WTC11 (cell line): ENCODE data around the gene BABAM2. TPM values are rescaled to one million over a fixed set of nuclear protein-coding genes. Genes with fewer than 3 reads are reported as not detected.
A peak's percentile ranks its signal among the peaks of the same experiment; 100 is the strongest.

Source experiments
- ATAC-seq: fragments of 200-7000 bp; cut with Tn5 transposase; 2 replicates; pipeline ENCODE4 v1.10.0; 2021; ENCODE audit warnings: mild to moderate bottlenecking, moderate library complexity
- CTCF ChIA-PET: fragments of 300-600 bp; sonication (Branson Sonifier 250); formaldehyde crosslinking; loops from one replicate; lab custom pipeline; 2021; ENCODE audit warnings: antibody characterized with exemption; lab: Charles Lee
- POLR2A ChIA-PET: fragments of 350-600 bp; sonication (Branson Sonifier 250); formaldehyde crosslinking; loops from one replicate; lab custom pipeline; 2021; ENCODE audit warnings: antibody characterized with exemption; lab: Charles Lee
- DNase-seq: peaks from one replicate; pipeline ENCODE4 v3.0.0; 2021; ENCODE audit warnings: low spot score
- H3K27ac Mint-ChIP-seq: 2 replicates; pipeline ENCODE4 v1.8.0; 2021; ENCODE audit warnings: mixed read lengths
- H3K27me3 Mint-ChIP-seq: 2 replicates; pipeline ENCODE4 v1.8.0; 2021; ENCODE audit warnings: low read depth, mild to moderate bottlenecking, moderate library complexity, mixed read lengths
- H3K36me3 Mint-ChIP-seq: 2 replicates; pipeline ENCODE4 v1.8.0; 2021; ENCODE audit warnings: mixed read lengths
- H3K4me1 Mint-ChIP-seq: 2 replicates; pipeline ENCODE4 v1.8.0; 2022; ENCODE audit warnings: mixed read lengths
- H3K4me3 Mint-ChIP-seq: 2 replicates; pipeline ENCODE4 v1.8.0; 2021; ENCODE audit warnings: mild to moderate bottlenecking, moderate library complexity, mixed read lengths
- H3K9me3 Mint-ChIP-seq: 2 replicates; pipeline ENCODE4 v1.8.0; 2021; ENCODE audit warnings: mixed read lengths
- CREM ChIP-seq: sonication (generic); formaldehyde crosslinking; IDR thresholded peaks from 2 replicates; pipeline ENCODE4 v1.8.1; 2022; ENCODE audit warnings: mild to moderate bottlenecking, missing genetic modification reagents, moderate library complexity
- FOXP1 ChIP-seq: sonication (generic); formaldehyde crosslinking; IDR thresholded peaks from 2 replicates; pipeline ENCODE4 v1.8.0; 2022; ENCODE audit warnings: missing genetic modification reagents, mild to moderate bottlenecking, moderate library complexity, borderline replicate concordance
- GABPB1 ChIP-seq: sonication (generic); formaldehyde crosslinking; IDR thresholded peaks from 2 replicates; pipeline ENCODE4 v1.8.1; 2023; ENCODE audit warnings: mild to moderate bottlenecking, missing genetic modification reagents
- GRHL2 ChIP-seq: fragments of 250-450 bp; sonication (Bioruptor Pico); IDR thresholded peaks from 2 replicates; pipeline ENCODE4 v1.8.0; 2022; ENCODE audit warnings: mild to moderate bottlenecking, moderate library complexity; ENCODE audit not compliant: insufficient replicate concordance, severe bottlenecking
- MXD4 ChIP-seq: fragments of 250-450 bp; sonication (Bioruptor Pico); IDR thresholded peaks from 2 replicates; pipeline ENCODE4 v1.8.0; 2021; ENCODE audit warnings: mild to moderate bottlenecking, moderate library complexity, borderline replicate concordance
- NFE2L1 ChIP-seq: sonication (generic); formaldehyde crosslinking; IDR thresholded peaks from 2 replicates; pipeline ENCODE4 v1.8.1; 2023; ENCODE audit warnings: missing genetic modification reagents
- NR3C1 ChIP-seq: sonication (generic); formaldehyde crosslinking; conservative IDR thresholded peaks from 2 replicates; pipeline ENCODE4 v1.8.1; 2023; ENCODE audit warnings: low read depth, mild to moderate bottlenecking, missing genetic modification reagents
- SMAD4 ChIP-seq: sonication (generic); formaldehyde crosslinking; IDR thresholded peaks from 2 replicates; pipeline ENCODE4 v1.8.0; 2022; ENCODE audit warnings: mild to moderate bottlenecking, missing genetic modification reagents
- TEAD1 ChIP-seq: sonication (generic); formaldehyde crosslinking; IDR thresholded peaks from 2 replicates; pipeline ENCODE4 v1.8.0; 2022; ENCODE audit warnings: mild to moderate bottlenecking, missing genetic modification reagents
- TP53 ChIP-seq: sonication (generic); formaldehyde crosslinking; IDR thresholded peaks from 2 replicates; pipeline ENCODE4 v1.8.1; 2023; ENCODE audit warnings: mild to moderate bottlenecking, missing genetic modification reagents
- ZNF121 ChIP-seq: sonication (generic); formaldehyde crosslinking; IDR thresholded peaks from 2 replicates; pipeline ENCODE4 v1.8.0; 2023; ENCODE audit warnings: missing genetic modification reagents
- ZNF219 ChIP-seq: sonication (generic); formaldehyde crosslinking; IDR thresholded peaks from 2 replicates; pipeline ENCODE4 v1.8.0; 2023; ENCODE audit warnings: missing genetic modification reagents, mild to moderate bottlenecking, borderline replicate concordance
- ZNF317 ChIP-seq: sonication (generic); formaldehyde crosslinking; IDR thresholded peaks from 2 replicates; pipeline ENCODE4 v1.8.1; 2023; ENCODE audit warnings: low read depth, mild to moderate bottlenecking, moderate library complexity, missing genetic modification reagents, borderline replicate concordance
- ZNF396 ChIP-seq: fragments of 250-450 bp; sonication (Bioruptor Pico); IDR thresholded peaks from 2 replicates; pipeline ENCODE4 v1.8.0; 2021; ENCODE audit warnings: mild to moderate bottlenecking, moderate library complexity, borderline replicate concordance
- ZNF416 ChIP-seq: fragments of 250-450 bp; sonication (Bioruptor Pico); IDR thresholded peaks from 2 replicates; pipeline ENCODE4 v1.9.0; 2021; ENCODE audit warnings: mild to moderate bottlenecking, inconsistent platforms
- ZNF671 ChIP-seq: fragments of 250-450 bp; sonication (Bioruptor Pico); IDR thresholded peaks from 2 replicates; pipeline ENCODE4 v1.8.0; 2021; ENCODE audit warnings: mild to moderate bottlenecking
- total RNA-seq: library from RNA; stranded (reverse); gene quantifications from 3 replicates; pipeline ENCODE4 v1.2.3, GENCODE V29; 2021
- TF ChIP-seq, protein P1 (sequence below): sonication (generic); formaldehyde crosslinking; IDR thresholded peaks from 2 replicates; pipeline ENCODE4 v1.8.1; 2023; ENCODE audit warnings: mild to moderate bottlenecking, missing genetic modification reagents, moderate library complexity
- TF ChIP-seq, protein P2 (sequence below): sonication (generic); formaldehyde crosslinking; IDR thresholded peaks from 2 replicates; pipeline ENCODE4 v1.8.0; 2022; ENCODE audit warnings: mild to moderate bottlenecking, missing genetic modification reagents
- TF ChIP-seq, protein P3 (sequence below): fragments of 200-600 bp; IDR thresholded peaks from 2 replicates; pipeline ENCODE4 v1.8.0; 2022; ENCODE audit warnings: antibody characterized with exemption
- TF ChIP-seq, protein P4 (sequence below): fragments of 250-450 bp; sonication (Bioruptor Pico); conservative IDR thresholded peaks from 2 replicates; pipeline ENCODE4 v1.9.0; 2021; ENCODE audit warnings: mild to moderate bottlenecking
- TF ChIP-seq, protein P5 (sequence below): sonication (generic); formaldehyde crosslinking; IDR thresholded peaks from 2 replicates; pipeline ENCODE4 v1.8.1; 2023; ENCODE audit warnings: mild to moderate bottlenecking, missing genetic modification reagents

Gene BABAM2
- total RNA-seq, 1 experiment from 2014 or later = 16.5 TPM

DNA sequence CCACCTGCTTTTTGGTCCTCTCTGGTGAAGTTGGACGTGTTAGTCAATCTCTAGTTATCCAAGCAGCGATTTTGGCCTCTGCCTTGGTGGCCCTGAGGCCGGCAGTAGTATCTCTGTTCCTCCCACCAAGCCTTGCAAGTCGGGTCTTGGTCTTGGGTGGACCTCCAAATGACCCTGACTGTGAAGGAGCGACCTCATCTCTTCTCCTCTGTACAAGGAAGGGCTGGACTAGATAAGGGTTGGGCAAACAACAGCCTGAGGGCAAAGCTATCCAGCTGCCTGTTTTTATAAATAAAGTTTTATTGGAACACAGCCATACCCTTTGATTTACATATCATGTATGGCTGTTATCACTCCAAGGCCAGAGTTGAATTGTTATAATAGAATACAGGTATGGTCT lies 427.5 kb downstream of the BABAM2 start:
- ChIA-PET POLR2A (no interaction called here), CTCF (no interaction called here)
- Mint-ChIP-seq H3K4me1 (peaks cover 54% of the 10 kb centered on the region), H3K4me3 (no peak overlapping the region), H3K27ac (no peak overlapping the region), H3K36me3 (no peaks in the 10 kb centered on the region), H3K27me3 (no peaks in the 10 kb centered on the region), H3K9me3 (no peaks in the 10 kb centered on the region)
- DNase-seq = no peak
- TF ChIP-seq ZNF121 (CRISPR knock-in tag) (no peak), GRHL2 (CRISPR knock-in tag) (no peak), NR3C1 (no peak), ZNF671 (CRISPR knock-in tag) (no peak), GABPB1 (CRISPR knock-in tag) (no peak), ZNF219 (CRISPR knock-in tag) (no peak), NFE2L1 (CRISPR knock-in tag) (no peak), TP53 (CRISPR knock-in tag) (no peak), SMAD4 (CRISPR knock-in tag) (no peak)
- TF ChIP-seq, protein P1, sequence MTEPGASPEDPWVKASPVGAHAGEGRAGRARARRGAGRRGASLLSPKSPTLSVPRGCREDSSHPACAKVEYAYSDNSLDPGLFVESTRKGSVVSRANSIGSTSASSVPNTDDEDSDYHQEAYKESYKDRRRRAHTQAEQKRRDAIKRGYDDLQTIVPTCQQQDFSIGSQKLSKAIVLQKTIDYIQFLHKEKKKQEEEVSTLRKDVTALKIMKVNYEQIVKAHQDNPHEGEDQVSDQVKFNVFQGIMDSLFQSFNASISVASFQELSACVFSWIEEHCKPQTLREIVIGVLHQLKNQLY = no peak
- TF ChIP-seq, protein P2, sequence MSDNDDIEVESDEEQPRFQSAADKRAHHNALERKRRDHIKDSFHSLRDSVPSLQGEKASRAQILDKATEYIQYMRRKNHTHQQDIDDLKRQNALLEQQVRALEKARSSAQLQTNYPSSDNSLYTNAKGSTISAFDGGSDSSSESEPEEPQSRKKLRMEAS (CRISPR knock-in tag) = no peak
- TF ChIP-seq, protein P3, sequence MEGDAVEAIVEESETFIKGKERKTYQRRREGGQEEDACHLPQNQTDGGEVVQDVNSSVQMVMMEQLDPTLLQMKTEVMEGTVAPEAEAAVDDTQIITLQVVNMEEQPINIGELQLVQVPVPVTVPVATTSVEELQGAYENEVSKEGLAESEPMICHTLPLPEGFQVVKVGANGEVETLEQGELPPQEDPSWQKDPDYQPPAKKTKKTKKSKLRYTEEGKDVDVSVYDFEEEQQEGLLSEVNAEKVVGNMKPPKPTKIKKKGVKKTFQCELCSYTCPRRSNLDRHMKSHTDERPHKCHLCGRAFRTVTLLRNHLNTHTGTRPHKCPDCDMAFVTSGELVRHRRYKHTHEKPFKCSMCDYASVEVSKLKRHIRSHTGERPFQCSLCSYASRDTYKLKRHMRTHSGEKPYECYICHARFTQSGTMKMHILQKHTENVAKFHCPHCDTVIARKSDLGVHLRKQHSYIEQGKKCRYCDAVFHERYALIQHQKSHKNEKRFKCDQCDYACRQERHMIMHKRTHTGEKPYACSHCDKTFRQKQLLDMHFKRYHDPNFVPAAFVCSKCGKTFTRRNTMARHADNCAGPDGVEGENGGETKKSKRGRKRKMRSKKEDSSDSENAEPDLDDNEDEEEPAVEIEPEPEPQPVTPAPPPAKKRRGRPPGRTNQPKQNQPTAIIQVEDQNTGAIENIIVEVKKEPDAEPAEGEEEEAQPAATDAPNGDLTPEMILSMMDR = no peak
- TF ChIP-seq, protein P4, sequence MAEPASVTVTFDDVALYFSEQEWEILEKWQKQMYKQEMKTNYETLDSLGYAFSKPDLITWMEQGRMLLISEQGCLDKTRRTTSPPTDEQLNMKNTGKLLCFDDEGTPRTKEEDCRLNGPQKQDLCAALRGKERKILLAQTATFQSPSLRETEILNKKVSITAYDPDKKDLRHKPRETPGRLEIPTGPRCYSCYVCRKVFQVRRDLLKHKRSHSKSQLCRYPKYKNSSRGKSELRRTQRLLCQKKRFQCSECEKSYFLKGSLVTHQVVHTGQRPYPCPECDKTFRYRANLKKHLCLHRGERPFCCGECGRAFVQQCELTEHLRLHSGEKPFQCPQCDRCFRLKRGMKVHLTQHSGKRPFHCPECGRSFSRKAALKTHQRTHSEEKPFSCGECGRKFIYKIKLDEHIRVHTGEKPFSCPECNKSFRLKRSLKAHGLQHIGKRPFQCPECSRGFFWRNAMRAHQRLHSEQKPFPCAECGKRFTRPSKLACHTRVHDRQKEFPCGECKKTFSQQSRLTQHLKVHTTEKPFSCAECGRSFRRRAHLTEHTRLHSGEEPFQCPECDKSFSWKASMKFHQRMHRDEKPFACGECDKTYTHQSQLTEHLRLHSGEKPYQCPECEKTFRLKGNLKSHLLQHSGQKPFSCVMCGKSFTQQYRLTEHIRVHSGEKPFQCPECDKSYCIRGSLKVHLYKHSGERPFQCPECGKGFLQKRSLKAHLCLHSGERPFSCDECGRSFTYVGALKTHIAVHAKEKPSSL (CRISPR knock-in tag) = no peak
- no peak for ATAC-seq

DNA sequence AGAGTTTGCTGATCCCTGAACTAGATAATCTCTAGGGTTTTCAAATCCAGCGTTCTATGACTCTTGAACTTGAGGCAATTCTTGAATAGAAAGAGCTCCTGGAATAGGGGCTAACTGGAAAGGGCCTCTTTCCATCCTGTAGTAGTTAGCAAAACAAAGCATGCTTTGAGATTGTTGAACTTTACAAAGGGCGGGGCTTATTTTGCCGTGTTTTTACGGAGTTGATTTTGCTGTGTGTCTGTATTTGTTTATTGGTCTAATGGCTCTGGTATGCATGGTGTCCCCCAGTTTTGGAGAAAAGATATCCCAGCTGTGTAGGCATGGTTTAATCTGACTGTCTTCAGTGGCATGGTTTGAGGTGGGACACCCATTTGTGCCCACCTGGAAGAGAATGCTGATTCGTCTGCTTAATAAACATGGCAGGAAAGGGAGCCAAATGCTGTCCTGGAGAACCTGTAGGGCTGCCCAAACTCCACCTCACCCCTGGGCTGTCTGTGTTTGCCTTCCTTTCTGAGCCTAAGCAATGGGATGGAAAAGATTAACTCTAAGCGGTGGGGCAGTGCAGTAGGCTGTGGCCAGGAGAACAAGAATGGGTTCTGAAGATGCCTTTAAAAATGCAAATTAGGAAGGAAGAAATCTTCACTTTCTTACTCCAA lies 428.1 kb downstream of the BABAM2 start:
- peak overlapping the region; percentile 37; the same call in 1 of the 2 replicates for H3K27ac Mint-ChIP-seq
- DNase-seq (no peak), ATAC-seq (no peak)
- no peak overlapping the region for H3K4me3 Mint-ChIP-seq
- H3K27me3 Mint-ChIP-seq = no peaks in the 10 kb centered on the region
- CTCF ChIA-PET = no interaction called here
- no peaks in the 10 kb centered on the region for H3K9me3 Mint-ChIP-seq
- H3K4me1 Mint-ChIP-seq = peaks cover 55% of the 10 kb centered on the region
- POLR2A ChIA-PET = no interaction called here
- no peak for TF ChIP-seq TEAD1 (CRISPR knock-in tag)
- no peak for TF ChIP-seq MXD4 (CRISPR knock-in tag)
- no peak for TF ChIP-seq ZNF396 (CRISPR knock-in tag)
- TF ChIP-seq, protein P5, sequence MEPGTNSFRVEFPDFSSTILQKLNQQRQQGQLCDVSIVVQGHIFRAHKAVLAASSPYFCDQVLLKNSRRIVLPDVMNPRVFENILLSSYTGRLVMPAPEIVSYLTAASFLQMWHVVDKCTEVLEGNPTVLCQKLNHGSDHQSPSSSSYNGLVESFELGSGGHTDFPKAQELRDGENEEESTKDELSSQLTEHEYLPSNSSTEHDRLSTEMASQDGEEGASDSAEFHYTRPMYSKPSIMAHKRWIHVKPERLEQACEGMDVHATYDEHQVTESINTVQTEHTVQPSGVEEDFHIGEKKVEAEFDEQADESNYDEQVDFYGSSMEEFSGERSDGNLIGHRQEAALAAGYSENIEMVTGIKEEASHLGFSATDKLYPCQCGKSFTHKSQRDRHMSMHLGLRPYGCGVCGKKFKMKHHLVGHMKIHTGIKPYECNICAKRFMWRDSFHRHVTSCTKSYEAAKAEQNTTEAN (CRISPR knock-in tag) = no peak
- no peak for TF ChIP-seq FOXP1 (CRISPR knock-in tag)
- TF ChIP-seq ZNF416 (CRISPR knock-in tag) = no peak
- no peak for TF ChIP-seq ZNF317 (CRISPR knock-in tag)
- no peak for TF ChIP-seq CREM (CRISPR knock-in tag)
- H3K36me3 Mint-ChIP-seq = no peaks in the 10 kb centered on the region
